A673 (cell line): ENCODE measurements around the gene LONP2.

Experiments used
- CTCF ChIP-seq: fragments of 300-800, 200-600 bp; sonication (generic); conservative IDR thresholded peaks from 2 replicates; pipeline ENCODE4 v1.5.1; 2017; ENCODE audit warnings: low read depth, mild to moderate bottlenecking, antibody characterized with exemption, low read length, moderate library complexity, mixed read lengths
- EZH2 ChIP-seq: fragments of 200-600 bp; sonication (generic); IDR thresholded peaks from 2 replicates; pipeline ENCODE4 v1.6.1; 2017; ENCODE audit warnings: borderline replicate concordance, low read depth, mild to moderate bottlenecking, mixed read lengths, antibody characterized with exemption, low read length; ENCODE audit not compliant: poor library complexity, severe bottlenecking

- TF ChIP-seq CTCF = no peak
- TF ChIP-seq EZH2 = no peak
Measured at GRCh38 chr16:48310908-48311641, 67.0 kb downstream of the LONP2 start.
